HEK293T (cell line): ENCODE data around the gene SIGMAR1.

Source experiments
- CTCF ChIA-PET: fragments of 350-600 bp; formaldehyde crosslinking; extraction: SDS; loops from one replicate; lab custom pipeline; 2021; ENCODE audit warnings: antibody characterized with exemption, inconsistent platforms; lab: Yijun Ruan, JAX
- POLR2A ChIA-PET: fragments of 350-600 bp; formaldehyde crosslinking; extraction: SDS; loops from one replicate; lab custom pipeline; 2020; ENCODE audit warnings: antibody characterized with exemption, inconsistent platforms; lab: Yijun Ruan, JAX
- DNase-seq: peaks from one replicate; pipeline ENCODE4 v3.0.0; 2012; ENCODE audit warnings: mixed read lengths; ENCODE audit errors: extremely low spot score
- ARNT ChIP-seq: fragments of 450-650 bp; IDR thresholded peaks from 2 replicates; pipeline ENCODE4 v1.6.1; 2017; ENCODE audit warnings: mild to moderate bottlenecking
- BHLHE40 ChIP-seq: fragments of 450-650 bp; IDR thresholded peaks from 2 replicates; pipeline ENCODE4 v1.6.1; 2016; ENCODE audit warnings: mild to moderate bottlenecking, moderate library complexity, borderline replicate concordance
- CTBP1 ChIP-seq: fragments of 450-650 bp; IDR thresholded peaks from 2 replicates; pipeline ENCODE4 v1.6.1; 2016; ENCODE audit warnings: borderline replicate concordance
- ELF4 ChIP-seq: fragments of 450-650 bp; IDR thresholded peaks from 2 replicates; pipeline ENCODE4 v1.6.1; 2017; ENCODE audit warnings: antibody characterized with exemption
- FOXA1 ChIP-seq: fragments of 450-650 bp; IDR thresholded peaks from 2 replicates; pipeline ENCODE4 v1.6.1; 2016; ENCODE audit warnings: mild to moderate bottlenecking
- FOXM1 ChIP-seq: fragments of 450-650 bp; IDR thresholded peaks from 2 replicates; pipeline ENCODE4 v1.6.1; 2017; ENCODE audit warnings: mild to moderate bottlenecking, borderline replicate concordance
- HDGF ChIP-seq: fragments of 450-650 bp; IDR thresholded peaks from 2 replicates; pipeline ENCODE4 v1.6.1; 2017; ENCODE audit warnings: antibody characterized with exemption, borderline replicate concordance
- L3MBTL2 ChIP-seq: fragments of 450-650 bp; conservative IDR thresholded peaks from 2 replicates; pipeline ENCODE4 v1.6.1; 2016; ENCODE audit warnings: mild to moderate bottlenecking
- LEF1 ChIP-seq: fragments of 450-650 bp; IDR thresholded peaks from 2 replicates; pipeline ENCODE4 v1.6.1; 2017; ENCODE audit warnings: mild to moderate bottlenecking, borderline replicate concordance
- NFRKB ChIP-seq: fragments of 450-650 bp; IDR thresholded peaks from 2 replicates; pipeline ENCODE4 v1.6.1; 2016; ENCODE audit warnings: mild to moderate bottlenecking, moderate library complexity
- SP1 ChIP-seq: fragments of 450-650 bp; IDR thresholded peaks from 2 replicates; pipeline ENCODE4 v1.6.1; 2017
- SUZ12 ChIP-seq: fragments of 450-650 bp; IDR thresholded peaks from 2 replicates; pipeline ENCODE4 v1.6.1; 2016; ENCODE audit warnings: mild to moderate bottlenecking
- TARDBP ChIP-seq: fragments of 450-650 bp; IDR thresholded peaks from 2 replicates; pipeline ENCODE4 v1.6.1; 2016
- ZNF384 ChIP-seq: fragments of 450-650 bp; IDR thresholded peaks from 2 replicates; pipeline ENCODE4 v1.6.1; 2016
- TF ChIP-seq, protein P1 (sequence below): fragments of 450-650 bp; IDR thresholded peaks from 2 replicates; pipeline ENCODE4 v1.6.1; 2016

Gene SIGMAR1

DNA sequence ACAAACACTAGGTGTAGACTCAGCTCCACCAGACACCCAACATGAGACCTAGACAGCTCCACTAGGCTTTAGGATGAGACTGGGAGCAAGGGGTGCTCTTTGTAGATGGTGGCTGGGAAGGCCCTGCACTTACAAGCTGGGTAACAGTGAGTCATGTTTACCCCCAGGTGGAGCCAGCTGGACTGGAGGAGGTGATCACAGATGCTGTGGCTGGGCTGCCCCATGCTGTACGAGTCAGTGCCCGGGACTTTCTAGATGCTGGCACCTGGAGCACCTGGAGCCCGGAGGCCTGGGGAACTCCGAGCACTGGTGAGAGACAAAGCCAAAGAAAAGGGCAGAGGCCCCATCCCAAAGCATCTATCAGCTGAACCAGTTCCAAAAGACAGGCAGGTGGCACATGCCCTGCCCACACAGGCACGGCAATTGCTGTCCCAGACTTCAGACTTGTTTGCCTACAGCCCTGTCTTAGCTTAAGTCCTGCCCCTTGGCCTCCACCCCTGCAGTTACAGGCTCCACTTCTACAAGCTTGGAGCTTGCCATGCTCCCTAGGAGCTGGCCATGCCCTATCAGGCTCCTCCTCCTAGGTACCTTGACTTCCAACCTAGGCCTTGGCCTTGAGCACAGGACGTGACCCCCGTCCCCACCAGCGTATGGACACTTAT lies 22.1 kb upstream of the SIGMAR1 start:
- CTCF ChIA-PET: no interaction called here
- DNase-seq: no peak
- POLR2A ChIA-PET: interaction anchor here (1.2 kb wide), 1 partner anchor 21 kb away, joined by 3 read pairs; no protein-coding TSS in a partner anchor
- no peak for TF ChIP-seq BHLHE40
- no peak for TF ChIP-seq LEF1
- no peak for TF ChIP-seq L3MBTL2
- TF ChIP-seq TARDBP: no peak
- no peak for TF ChIP-seq NFRKB
- TF ChIP-seq HDGF: no peak
- TF ChIP-seq ZNF384: no peak
- TF ChIP-seq FOXA1: no peak

DNA sequence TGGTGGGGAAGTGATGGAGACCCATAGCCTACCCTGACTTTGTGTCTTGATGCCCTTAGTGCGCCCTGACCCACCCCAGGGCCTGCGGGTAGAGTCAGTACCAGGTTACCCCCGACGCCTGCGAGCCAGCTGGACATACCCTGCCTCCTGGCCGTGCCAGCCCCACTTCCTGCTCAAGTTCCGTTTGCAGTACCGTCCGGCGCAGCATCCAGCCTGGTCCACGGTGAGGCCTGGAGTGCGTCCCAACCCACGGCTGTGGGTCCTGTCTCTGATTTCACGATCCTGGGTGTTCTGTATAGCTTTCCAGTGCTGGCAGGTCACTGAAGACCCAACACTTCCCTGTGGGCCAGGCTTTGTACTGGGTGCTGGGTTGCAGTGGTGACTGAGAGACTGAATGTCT lies 20.9 kb upstream of the SIGMAR1 start:
- no peak for TF ChIP-seq BHLHE40
- no peak for TF ChIP-seq SUZ12
- TF ChIP-seq ELF4: no peak
- no peak for TF ChIP-seq SP1
- TF ChIP-seq FOXA1: no peak
- no peak for TF ChIP-seq ARNT
- no peak for TF ChIP-seq L3MBTL2
- no peak for TF ChIP-seq HDGF
- no peak for TF ChIP-seq TARDBP
- TF ChIP-seq ZNF384: no peak
- TF ChIP-seq, protein P1, sequence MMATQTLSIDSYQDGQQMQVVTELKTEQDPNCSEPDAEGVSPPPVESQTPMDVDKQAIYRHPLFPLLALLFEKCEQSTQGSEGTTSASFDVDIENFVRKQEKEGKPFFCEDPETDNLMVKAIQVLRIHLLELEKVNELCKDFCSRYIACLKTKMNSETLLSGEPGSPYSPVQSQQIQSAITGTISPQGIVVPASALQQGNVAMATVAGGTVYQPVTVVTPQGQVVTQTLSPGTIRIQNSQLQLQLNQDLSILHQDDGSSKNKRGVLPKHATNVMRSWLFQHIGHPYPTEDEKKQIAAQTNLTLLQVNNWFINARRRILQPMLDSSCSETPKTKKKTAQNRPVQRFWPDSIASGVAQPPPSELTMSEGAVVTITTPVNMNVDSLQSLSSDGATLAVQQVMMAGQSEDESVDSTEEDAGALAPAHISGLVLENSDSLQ: no peak
- ChIA-PET POLR2A (no interaction called here), CTCF (no interaction called here)
- no peak for DNase-seq

DNA sequence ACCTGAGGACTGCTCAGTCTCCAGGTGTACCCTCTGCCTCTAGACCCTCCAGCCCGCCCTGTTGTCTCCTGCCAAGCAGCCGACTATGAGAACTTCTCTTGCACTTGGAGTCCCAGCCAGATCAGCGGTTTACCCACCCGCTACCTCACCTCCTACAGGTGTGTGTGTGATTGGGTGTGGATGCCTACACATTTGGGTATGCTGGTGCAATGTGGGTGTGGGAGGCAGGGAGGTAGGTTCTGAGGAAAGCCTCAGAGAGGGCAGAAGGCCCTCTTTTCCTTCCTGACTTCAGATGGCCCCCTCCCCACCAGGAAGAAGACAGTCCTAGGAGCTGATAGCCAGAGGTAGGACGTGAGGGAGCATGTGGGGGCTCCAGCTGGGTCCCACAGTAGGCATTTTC lies 19.4 kb upstream of the SIGMAR1 start:
- POLR2A ChIA-PET: interaction anchor here (1.4 kb wide), 1 partner anchor 19 kb away, joined by 3 read pairs; the partner anchor contains the start of gene SIGMAR1
- DNase-seq: no peak
- CTCF ChIA-PET: no interaction called here
- TF ChIP-seq SUZ12 (no peak), ELF4 (no peak)

DNA sequence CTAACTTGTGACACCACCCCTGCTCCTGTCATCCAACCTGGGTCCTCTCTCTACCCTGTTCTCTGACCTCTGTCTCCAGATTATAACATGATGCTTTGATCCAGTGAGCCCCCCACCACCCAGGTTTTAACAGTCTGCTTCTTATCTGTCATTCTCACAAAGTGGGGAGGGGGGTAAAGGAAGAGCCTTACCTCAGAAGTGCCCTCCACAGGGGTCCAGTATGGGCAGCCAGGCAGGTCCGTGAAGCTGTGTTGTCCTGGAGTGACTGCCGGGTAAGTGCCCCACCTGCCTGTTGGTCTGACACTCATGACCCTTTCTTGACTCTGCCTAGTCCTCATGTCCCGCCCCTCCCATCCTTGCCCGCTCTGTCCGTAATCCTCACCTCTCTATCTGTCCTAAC lies 17.8 kb upstream of the SIGMAR1 start:
- ChIA-PET CTCF (no interaction called here), POLR2A (no interaction called here)
- TF ChIP-seq FOXA1 (no peak), L3MBTL2 (no peak), SUZ12 (no peak)
- no peak for DNase-seq

DNA sequence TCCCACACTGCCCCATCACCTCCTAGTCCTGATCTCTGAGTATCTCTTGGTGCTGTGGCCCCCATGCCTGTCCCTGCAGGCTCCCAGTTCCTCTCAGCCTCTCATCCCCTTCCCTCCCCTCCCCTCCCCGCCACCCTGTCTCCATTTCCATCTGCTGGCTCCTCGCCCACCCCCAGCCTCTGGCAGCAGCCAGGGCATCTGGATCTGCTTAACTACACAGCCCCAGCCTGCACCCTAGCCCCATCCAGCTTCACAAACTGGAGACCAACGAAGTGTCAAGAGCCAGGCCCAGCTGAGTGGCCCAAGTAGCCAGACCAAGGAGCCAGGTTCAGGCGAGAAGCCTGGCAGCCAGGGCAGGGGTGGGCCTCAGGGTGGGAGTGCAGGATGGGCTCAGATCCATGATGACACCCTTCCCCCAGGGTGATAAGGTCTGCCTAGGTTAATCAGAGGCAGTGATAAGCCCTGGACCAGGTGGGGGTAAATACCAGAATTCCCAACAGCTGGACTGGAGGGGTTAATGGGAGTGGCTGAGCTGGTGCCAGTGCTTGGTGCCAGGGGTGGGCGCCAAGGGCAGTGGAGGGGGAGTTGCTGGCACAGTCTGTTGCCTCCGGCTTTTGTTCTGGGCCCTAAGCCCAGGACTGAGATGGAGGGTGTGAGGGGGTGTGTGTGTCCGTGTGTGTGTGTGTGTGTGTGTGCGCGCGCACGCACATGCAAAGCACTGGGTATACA lies 16.9 kb upstream of the SIGMAR1 start:
- POLR2A ChIA-PET: no interaction called here
- DNase-seq: no peak
- CTCF ChIA-PET: no interaction called here
- TF ChIP-seq, protein P1: no peak

DNA sequence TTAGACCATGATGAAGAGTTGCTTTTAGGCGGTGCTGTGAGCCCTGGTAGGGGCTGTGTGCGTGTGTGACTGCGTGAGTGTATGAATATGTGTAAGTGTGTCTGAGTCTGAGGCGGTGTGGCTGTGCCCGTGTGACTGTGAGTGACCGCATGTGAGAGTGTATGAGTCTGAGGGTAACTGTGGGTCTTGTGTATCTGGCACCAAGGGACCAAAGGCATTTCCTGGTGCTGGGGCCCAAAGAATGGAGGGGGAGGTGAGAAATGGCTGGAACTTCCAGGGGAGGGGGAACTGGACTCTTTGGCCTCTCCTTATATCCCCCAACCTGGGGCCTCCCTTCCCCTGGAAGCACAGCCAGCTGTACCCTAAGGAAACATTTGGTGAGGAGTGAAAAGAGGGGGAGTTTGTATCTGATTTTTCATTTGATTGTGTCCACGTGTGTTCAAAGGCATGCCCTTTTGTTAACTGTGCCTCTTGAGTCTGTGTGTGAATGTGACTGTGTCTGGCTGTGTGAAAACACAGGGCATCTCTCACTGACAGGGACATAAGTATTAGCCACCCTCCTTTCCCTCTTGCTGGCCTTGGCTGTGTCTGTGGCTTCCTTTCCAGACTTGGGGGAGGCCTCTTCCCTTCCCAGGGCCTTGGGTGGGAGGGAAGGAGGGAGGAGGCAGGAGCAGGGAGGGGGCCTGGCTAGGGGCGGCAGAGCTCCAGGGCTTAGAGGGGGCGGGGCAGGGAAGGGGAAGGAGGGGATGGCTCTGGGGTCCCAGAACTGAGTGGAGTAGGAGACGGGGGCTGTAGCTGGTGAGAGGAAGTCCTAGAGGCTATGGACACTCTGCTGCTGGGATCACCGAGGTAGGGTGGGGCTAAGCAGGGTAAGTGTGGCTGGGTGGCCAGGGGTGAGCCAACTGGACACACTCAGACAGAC lies 15.8 kb upstream of the SIGMAR1 start:
- ChIA-PET POLR2A (no interaction called here), CTCF (no interaction called here)
- no peak for DNase-seq
- no peak for TF ChIP-seq LEF1
- TF ChIP-seq SUZ12: no peak
- no peak for TF ChIP-seq HDGF
- TF ChIP-seq, protein P1: no peak
- no peak for TF ChIP-seq SP1
- no peak for TF ChIP-seq ELF4
- no peak for TF ChIP-seq ZNF384

DNA sequence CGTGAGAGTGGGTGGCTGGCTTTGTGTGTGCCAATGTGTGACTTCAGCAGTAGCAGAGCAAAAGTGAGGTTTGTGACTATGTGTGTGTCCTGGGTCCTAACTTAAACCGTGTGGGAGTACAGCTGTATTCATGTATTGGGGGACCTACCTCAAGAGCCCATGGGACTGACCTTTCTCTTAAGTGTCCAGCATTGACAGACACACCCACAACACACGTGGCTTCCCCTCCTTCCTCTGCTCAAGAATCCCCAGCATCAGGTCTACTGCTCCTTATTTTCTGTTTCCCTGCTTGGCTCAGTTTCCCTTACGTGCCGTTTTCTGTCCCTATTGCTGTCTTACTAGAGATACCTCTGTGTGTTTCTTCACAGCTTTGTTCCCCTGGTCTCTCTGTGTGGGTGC lies 15.0 kb upstream of the SIGMAR1 start:
- TF ChIP-seq NFRKB (no peak), ZNF384 (no peak), L3MBTL2 (no peak), SUZ12 (no peak), CTBP1 (no peak), TARDBP (no peak; the same call in 1 of the 2 replicates), FOXM1 (no peak), ELF4 (no peak), ARNT (no peak), HDGF (no peak)
- TF ChIP-seq, protein P1: no peak
- CTCF ChIA-PET: no interaction called here
- DNase-seq: no peak
- POLR2A ChIA-PET: no interaction called here
